H9 (cell line): Measurements from ENCODE around the gene PAK5. TPM values are rescaled to one million over a fixed set of nuclear protein-coding genes. Genes with fewer than 3 reads are reported as not detected.

Experiments used
- DNase-seq: peaks from one replicate; pipeline ENCODE4 v3.0.0-alpha.2; 2017
- H2AFZ ChIP-seq: one replicate; pipeline ENCODE4 v1.6.1; 2013; ENCODE audit warnings: mild to moderate bottlenecking, low read length, control low read depth, moderate library complexity
- H2AK5ac ChIP-seq: 2 replicates; pipeline ENCODE4 v1.6.1; 2013; ENCODE audit warnings: low read length, control low read depth, mixed read lengths; ENCODE audit not compliant: insufficient read length
- H2BK120ac ChIP-seq: one replicate; pipeline ENCODE4 v1.6.1; 2013; ENCODE audit warnings: low read depth, mild to moderate bottlenecking, low read length, control low read depth, inconsistent platforms; ENCODE audit not compliant: poor library complexity, severe bottlenecking
- H2BK12ac ChIP-seq: 2 replicates; pipeline ENCODE4 v1.6.1; 2013; ENCODE audit warnings: low read length, control low read depth, mixed read lengths, low read depth; ENCODE audit not compliant: insufficient read length
- H2BK15ac ChIP-seq: 2 replicates; pipeline ENCODE4 v1.6.1; 2013; ENCODE audit warnings: low read depth, low read length, control low read depth
- H2BK20ac ChIP-seq: one replicate; pipeline ENCODE4 v1.6.1; 2013; ENCODE audit warnings: low read depth, mild to moderate bottlenecking, low read length, control low read depth, inconsistent platforms; ENCODE audit not compliant: poor library complexity, severe bottlenecking
- H2BK5ac ChIP-seq: 2 replicates; pipeline ENCODE4 v1.6.1; 2013; ENCODE audit warnings: low read length, control low read depth, mixed read lengths; ENCODE audit not compliant: insufficient read length
- H3K14ac ChIP-seq: 2 replicates; pipeline ENCODE4 v1.6.1; 2013; ENCODE audit warnings: low read length, control low read depth; ENCODE audit not compliant: insufficient read depth
- H3K18ac ChIP-seq: 2 replicates; pipeline ENCODE4 v1.6.1; 2013; ENCODE audit warnings: low read depth, mild to moderate bottlenecking, mixed read lengths, low read length, control low read depth; ENCODE audit not compliant: insufficient read length
- H3K23ac ChIP-seq: 2 replicates; pipeline ENCODE4 v1.6.1; 2013; ENCODE audit warnings: low read length, control low read depth, mixed read lengths, low read depth; ENCODE audit not compliant: insufficient read length
- H3K23me2 ChIP-seq: 2 replicates; pipeline ENCODE4 v1.6.1; 2013; ENCODE audit warnings: low read depth, mild to moderate bottlenecking, mixed read lengths, low read length, control low read depth; ENCODE audit not compliant: insufficient read length, poor library complexity, severe bottlenecking
- H3K27ac ChIP-seq: 2 replicates; pipeline ENCODE4 v1.5.1; 2013; ENCODE audit warnings: low read length, control low read depth, mixed read lengths, low read depth; ENCODE audit not compliant: insufficient read length
- H3K27me3 ChIP-seq: 2 replicates; pipeline ENCODE4 v1.6.1; 2013; ENCODE audit warnings: low read length, control low read depth, inconsistent platforms; ENCODE audit not compliant: insufficient read depth
- H3K4ac ChIP-seq: 2 replicates; pipeline ENCODE4 v1.6.1; 2013; ENCODE audit warnings: low read depth, mild to moderate bottlenecking, control low read depth, inconsistent platforms, low read length, moderate library complexity
- H3K4me1 ChIP-seq: 2 replicates; pipeline ENCODE4 v1.6.1; 2013; ENCODE audit warnings: low read length, control low read depth, inconsistent platforms; ENCODE audit not compliant: insufficient read depth
- H3K4me2 ChIP-seq: 2 replicates; pipeline ENCODE4 v1.6.1; 2013; ENCODE audit warnings: low read length, control low read depth, mixed read lengths; ENCODE audit not compliant: insufficient read length, insufficient read depth
- H3K56ac ChIP-seq: 2 replicates; pipeline ENCODE4 v1.6.1; 2013; ENCODE audit warnings: low read depth, mild to moderate bottlenecking, mixed read lengths, low read length, control low read depth; ENCODE audit not compliant: insufficient read length
- H3K79me1 ChIP-seq: 2 replicates; pipeline ENCODE4 v1.6.1; 2013; ENCODE audit warnings: low read depth, mild to moderate bottlenecking, moderate library complexity, low read length, control low read depth, inconsistent platforms; ENCODE audit not compliant: insufficient read depth, poor library complexity, severe bottlenecking
- H3K79me2 ChIP-seq: 2 replicates; pipeline ENCODE4 v1.6.1; 2013; ENCODE audit warnings: low read length, control low read depth, inconsistent platforms; ENCODE audit not compliant: insufficient read depth
- H3K9ac ChIP-seq: 2 replicates; pipeline ENCODE4 v1.6.1; 2013; ENCODE audit warnings: low read length, control low read depth, mixed read lengths; ENCODE audit not compliant: insufficient read length; ENCODE audit errors: extremely low read depth
- H3K9me3 ChIP-seq: one replicate; pipeline ENCODE4 v1.6.1; 2013; ENCODE audit warnings: low read depth, low read length, inconsistent platforms; ENCODE audit not compliant: control insufficient read depth
- H3T11ph ChIP-seq: one replicate; pipeline ENCODE4 v1.6.1; 2013; ENCODE audit warnings: mild to moderate bottlenecking, low read length, control low read depth, inconsistent platforms
- H4K20me1 ChIP-seq: one replicate; pipeline ENCODE4 v1.6.1; 2013; ENCODE audit not compliant: control insufficient read depth, insufficient read length, insufficient read depth
- H4K5ac ChIP-seq: 2 replicates; pipeline ENCODE4 v1.6.1; 2013; ENCODE audit warnings: low read depth, mild to moderate bottlenecking, mixed read lengths, low read length, control low read depth; ENCODE audit not compliant: insufficient read length
- H4K8ac ChIP-seq: replicated peaks from 2 replicates; pipeline ENCODE4 v1.6.1; 2013; ENCODE audit warnings: low read length, control low read depth, mixed read lengths, low read depth; ENCODE audit not compliant: insufficient read length
- H4K91ac ChIP-seq: 2 replicates; pipeline ENCODE4 v1.6.1; 2013; ENCODE audit warnings: low read depth, mild to moderate bottlenecking, moderate library complexity, mixed read lengths, low read length, control low read depth; ENCODE audit not compliant: insufficient read length
- H3K27ac Mint-ChIP-seq, 3 experiments: 2 replicates in 2 of 3; 3 replicates in 1 of 3; pipeline ENCODE4 v1.8.0; 2020 to 2021; ENCODE audit warnings: mixed read lengths in 3 of 3, mild to moderate bottlenecking in 1 of 3, moderate library complexity in 1 of 3
- H3K27me3 Mint-ChIP-seq: 2 replicates; pipeline ENCODE4 v1.8.0; 2021; ENCODE audit warnings: low read depth, mild to moderate bottlenecking, moderate library complexity, mixed read lengths
- H3K36me3 Mint-ChIP-seq, 3 experiments: 2 replicates in 2 of 3; 3 replicates in 1 of 3; pipeline ENCODE4 v1.8.0; 2020 to 2021; ENCODE audit warnings: low read depth in 3 of 3, mixed read lengths in 3 of 3; ENCODE audit not compliant: insufficient read depth in 1 of 3
- H3K4me1 Mint-ChIP-seq, 2 experiments: 2 replicates each; pipeline ENCODE4 v1.8.0; 2020; ENCODE audit warnings: mixed read lengths in 2 of 2
- H3K4me3 Mint-ChIP-seq, 2 experiments: 2 replicates in 1 of 2; 3 replicates in 1 of 2; pipeline ENCODE4 v1.8.0; 2020 to 2021; ENCODE audit warnings: mild to moderate bottlenecking in 2 of 2, mixed read lengths in 2 of 2, moderate library complexity in 1 of 2
- H3K9me3 Mint-ChIP-seq, 2 experiments: 2 replicates in 1 of 2; 3 replicates in 1 of 2; pipeline ENCODE4 v1.8.0; 2020; ENCODE audit warnings: mild to moderate bottlenecking in 2 of 2, mixed read lengths in 2 of 2, moderate library complexity in 1 of 2
- CTCF ChIP-seq: fragments of 200-600 bp; sonication (generic); conservative IDR thresholded peaks from 3 replicates; pipeline ENCODE4 v1.8.0; 2021; ENCODE audit warnings: antibody characterized with exemption, mild to moderate bottlenecking
- WGBS: extraction: QIAGEN DNeasy Blood & Tissue Kit; methylation state at CpG from one replicate; pipeline ENCODE4 v1.1.7; 2013; ENCODE audit warnings: missing lambda C conversion rate, low lambda C conversion rate, mixed read lengths; ENCODE audit not compliant: insufficient read length; ENCODE audit errors: extremely low coverage; 5-methylcytosine and 5-hydroxymethylcytosine counted together
- total RNA-seq: library from RNA; stranded (reverse); gene quantifications from 2 replicates; pipeline ENCODE4 v1.2.1, GENCODE V29; 2021

PAK5 gene
- total RNA-seq, 1 experiment from 2014 or later = 0.20 TPM

DNA sequence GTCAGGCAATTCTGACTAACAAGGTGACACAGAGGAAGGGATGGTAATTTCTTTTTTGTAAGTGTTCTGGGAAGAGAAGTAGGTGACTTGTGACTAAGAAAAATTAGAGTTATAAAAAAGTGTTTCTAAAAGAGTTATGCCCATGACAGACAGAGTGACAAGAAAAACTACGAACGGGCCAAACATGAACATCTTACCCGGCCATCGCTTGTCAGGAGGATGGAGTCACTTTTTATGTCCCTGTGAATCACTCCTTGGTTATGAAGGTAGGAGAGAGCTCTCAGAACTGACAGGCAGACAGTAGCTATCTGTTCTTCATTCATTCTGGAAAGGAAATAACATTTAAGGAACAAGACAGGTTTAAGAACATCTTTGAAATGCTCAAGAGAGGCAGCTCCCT, 281.5 kb downstream of the PAK5 start:
- Mint-ChIP-seq H3K9me3 (no peaks in the 10 kb centered on the region), H3K4me3 (no peak overlapping the region), H3K27me3 (peaks cover 5% of the 10 kb centered on the region; the same call in 1 of the 2 replicates), H3K27ac (no peak overlapping the region), H3K36me3 (no peaks in the 10 kb centered on the region; a peak in 1 of 7 replicates), H3K4me1 (no peaks in the 10 kb centered on the region)
- no peak overlapping the region for H3K56ac ChIP-seq
- no peaks in the 10 kb centered on the region for H3K79me2 ChIP-seq
- no CpG with 5 or more reads among the region's 4 CpGs for WGBS
- H3K4me2 ChIP-seq = no peak overlapping the region
- no peak overlapping the region for H4K5ac ChIP-seq
- no peak overlapping the region for H2AFZ ChIP-seq
- no peak overlapping the region for H2AK5ac ChIP-seq
- no peak overlapping the region for H3K27ac ChIP-seq
- no peak overlapping the region for H4K8ac ChIP-seq
- no peak overlapping the region for H3T11ph ChIP-seq
- no peak overlapping the region for H2BK5ac ChIP-seq
- no peak overlapping the region for H2BK20ac ChIP-seq
- no peak overlapping the region for H4K91ac ChIP-seq
- no peak overlapping the region for H3K23ac ChIP-seq
- no peak overlapping the region for H2BK120ac ChIP-seq
- no peaks in the 10 kb centered on the region for H3K9me3 ChIP-seq
- no peaks in the 10 kb centered on the region for H3K79me1 ChIP-seq
- no peak overlapping the region for H2BK15ac ChIP-seq
- TF ChIP-seq CTCF = no peak
- no peak overlapping the region for H3K14ac ChIP-seq
- H2BK12ac ChIP-seq = no peak overlapping the region
- no peaks in the 10 kb centered on the region for H3K4me1 ChIP-seq
- H3K18ac ChIP-seq = no peak overlapping the region
- H3K23me2 ChIP-seq = no peaks in the 10 kb centered on the region
- H3K27me3 ChIP-seq = no peaks in the 10 kb centered on the region
- no peak overlapping the region for H3K4ac ChIP-seq
- DNase-seq = no peak
- H4K20me1 ChIP-seq = no peaks in the 10 kb centered on the region
- H3K9ac ChIP-seq = no peak overlapping the region
